Neural progenitor cell (in vitro differentiated cells): ENCODE measurements around the gene CASQ1. TPM values are rescaled to one million over a fixed set of nuclear protein-coding genes. Genes with fewer than 3 reads are reported as not detected.
A peak's percentile ranks its signal among the peaks of the same experiment; 100 is the strongest.

Experiments
- DNase-seq: peaks from one replicate; pipeline ENCODE4 v3.0.0-alpha.2; 2016; ENCODE audit warnings: low spot score
- H2AFZ ChIP-seq: fragments of 200-600 bp; sonication (generic); replicated peaks from 2 replicates; pipeline ENCODE4 v1.6.1; 2016; ENCODE audit warnings: antibody characterized with exemption
- H3F3A ChIP-seq: fragments of 200-600 bp; sonication (generic); 2 replicates; pipeline ENCODE4 v1.6.1; 2016; ENCODE audit warnings: antibody characterized with exemption, low read depth
- H3K27ac ChIP-seq: fragments of 200-600 bp; sonication (generic); 2 replicates; pipeline ENCODE4 v1.5.1; 2016; ENCODE audit warnings: mild to moderate bottlenecking
- H3K27me3 ChIP-seq: fragments of 200-600 bp; sonication (generic); 2 replicates; pipeline ENCODE4 v1.6.1; 2016; ENCODE audit warnings: mild to moderate bottlenecking, moderate library complexity
- H3K36me3 ChIP-seq: fragments of 200-600 bp; sonication (generic); 2 replicates; pipeline ENCODE4 v1.5.1; 2016
- H3K4me1 ChIP-seq: fragments of 200-600 bp; sonication (generic); 2 replicates; pipeline ENCODE4 v1.6.1; 2016; ENCODE audit warnings: mixed run types
- H3K4me2 ChIP-seq: fragments of 200-600 bp; sonication (generic); 2 replicates; pipeline ENCODE4 v1.6.1; 2016
- H3K4me3 ChIP-seq: fragments of 200-600 bp; sonication (generic); 2 replicates; pipeline ENCODE4 v1.5.1; 2016
- H3K79me2 ChIP-seq: fragments of 200-600 bp; sonication (generic); 2 replicates; pipeline ENCODE4 v1.6.1; 2016; ENCODE audit warnings: low read depth
- H3K9ac ChIP-seq: fragments of 200-600 bp; sonication (generic); 2 replicates; pipeline ENCODE4 v1.6.1; 2016
- H3K9me3 ChIP-seq: fragments of 200-600 bp; sonication (generic); 2 replicates; pipeline ENCODE4 v1.5.1; 2016; ENCODE audit warnings: low read depth
- H4K20me1 ChIP-seq: fragments of 200-600 bp; sonication (generic); 2 replicates; pipeline ENCODE4 v1.6.1; 2016; ENCODE audit warnings: low read depth
- H3K27ac Mint-ChIP-seq: 3 replicates; pipeline ENCODE4 v1.8.0; 2021; ENCODE audit warnings: mixed read lengths
- H3K27me3 Mint-ChIP-seq: 2 replicates; pipeline ENCODE4 v1.8.0; 2022; ENCODE audit warnings: low read depth, mild to moderate bottlenecking, inconsistent platforms, moderate library complexity, mixed read lengths; ENCODE audit not compliant: insufficient read depth
- H3K36me3 Mint-ChIP-seq: 3 replicates; pipeline ENCODE4 v1.8.0; 2021; ENCODE audit warnings: mixed read lengths
- H3K4me1 Mint-ChIP-seq: 3 replicates; pipeline ENCODE4 v1.8.0; 2021; ENCODE audit warnings: mixed read lengths
- H3K4me3 Mint-ChIP-seq: 3 replicates; pipeline ENCODE4 v1.8.0; 2021; ENCODE audit warnings: mild to moderate bottlenecking, moderate library complexity, mixed read lengths
- H3K9me3 Mint-ChIP-seq: 3 replicates; pipeline ENCODE4 v1.8.0; 2020; ENCODE audit warnings: mixed read lengths
- EZH2 ChIP-seq: fragments of 200-600 bp; sonication (generic); IDR thresholded peaks from 2 replicates; pipeline ENCODE4 v1.6.1; 2017; ENCODE audit warnings: antibody characterized with exemption, mild to moderate bottlenecking, moderate library complexity
- EZH2phosphoT487 ChIP-seq: fragments of 200-600 bp; sonication (generic); IDR thresholded peaks from 2 replicates; pipeline ENCODE4 v1.6.1; 2017; ENCODE audit warnings: antibody characterized with exemption
- total RNA-seq: library from RNA; depleted of rRNA; stranded (reverse); fragments of >200 nt; gene quantifications from 2 replicates; pipeline ENCODE4 v1.2.3, GENCODE V29; 2015; ENCODE audit warnings: low replicate concordance
- TF ChIP-seq, protein P1 (sequence below): fragments of 200-600 bp; sonication (generic); IDR thresholded peaks from 2 replicates; pipeline ENCODE4 v1.5.1; 2017; ENCODE audit warnings: antibody characterized with exemption, mild to moderate bottlenecking

Gene CASQ1
- total RNA-seq, 1 donor from 2014 or later: not detected

DNA sequence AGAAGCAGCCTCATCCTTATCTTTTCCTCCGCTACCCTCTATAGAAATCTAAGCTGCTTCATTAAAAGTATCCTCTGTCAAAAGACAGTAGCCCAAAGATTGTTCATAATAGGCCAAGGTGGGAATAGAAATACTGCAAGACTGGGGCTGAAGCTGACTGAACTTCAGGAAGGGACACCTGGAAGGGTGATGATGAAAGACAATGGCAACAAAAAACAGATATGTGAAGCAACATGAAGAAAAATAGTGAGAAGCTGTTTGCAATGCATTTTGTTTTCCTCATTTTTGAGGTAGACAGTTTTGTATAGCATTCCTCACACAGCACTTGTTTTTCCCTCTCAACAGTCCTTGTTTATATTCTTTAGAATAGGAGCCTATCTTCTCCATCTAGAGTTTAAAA is 55.1 kb downstream of the CASQ1 start:
- Histone ChIP-seq H3K27ac (no peak overlapping the region), H4K20me1 (peaks cover 60% of the 10 kb centered on the region), H3K9ac (no peak overlapping the region), H3K9me3 (no peaks in the 10 kb centered on the region), H3K27me3 (no peaks in the 10 kb centered on the region), H3K4me3 (no peak overlapping the region), H3K79me2 (peaks cover 80% of the 10 kb centered on the region), H3K4me2 (no peak overlapping the region), H3K4me1 (peaks cover 8% of the 10 kb centered on the region), H3K36me3 (peaks cover 11% of the 10 kb centered on the region), H2AFZ (no peak overlapping the region), H3F3A (no peaks in the 10 kb centered on the region)
- TF ChIP-seq, protein P1, sequence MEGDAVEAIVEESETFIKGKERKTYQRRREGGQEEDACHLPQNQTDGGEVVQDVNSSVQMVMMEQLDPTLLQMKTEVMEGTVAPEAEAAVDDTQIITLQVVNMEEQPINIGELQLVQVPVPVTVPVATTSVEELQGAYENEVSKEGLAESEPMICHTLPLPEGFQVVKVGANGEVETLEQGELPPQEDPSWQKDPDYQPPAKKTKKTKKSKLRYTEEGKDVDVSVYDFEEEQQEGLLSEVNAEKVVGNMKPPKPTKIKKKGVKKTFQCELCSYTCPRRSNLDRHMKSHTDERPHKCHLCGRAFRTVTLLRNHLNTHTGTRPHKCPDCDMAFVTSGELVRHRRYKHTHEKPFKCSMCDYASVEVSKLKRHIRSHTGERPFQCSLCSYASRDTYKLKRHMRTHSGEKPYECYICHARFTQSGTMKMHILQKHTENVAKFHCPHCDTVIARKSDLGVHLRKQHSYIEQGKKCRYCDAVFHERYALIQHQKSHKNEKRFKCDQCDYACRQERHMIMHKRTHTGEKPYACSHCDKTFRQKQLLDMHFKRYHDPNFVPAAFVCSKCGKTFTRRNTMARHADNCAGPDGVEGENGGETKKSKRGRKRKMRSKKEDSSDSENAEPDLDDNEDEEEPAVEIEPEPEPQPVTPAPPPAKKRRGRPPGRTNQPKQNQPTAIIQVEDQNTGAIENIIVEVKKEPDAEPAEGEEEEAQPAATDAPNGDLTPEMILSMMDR: no peak
- TF ChIP-seq EZH2 (no peak), EZH2phosphoT487 (no peak)
- Mint-ChIP-seq H3K27me3 (no peaks in the 10 kb centered on the region), H3K27ac (no peak overlapping the region), H3K4me3 (no peak overlapping the region), H3K4me1 (peaks cover 15% of the 10 kb centered on the region), H3K9me3 (no peaks in the 10 kb centered on the region), H3K36me3 (peaks cover 8% of the 10 kb centered on the region)
- no peak for DNase-seq

DNA sequence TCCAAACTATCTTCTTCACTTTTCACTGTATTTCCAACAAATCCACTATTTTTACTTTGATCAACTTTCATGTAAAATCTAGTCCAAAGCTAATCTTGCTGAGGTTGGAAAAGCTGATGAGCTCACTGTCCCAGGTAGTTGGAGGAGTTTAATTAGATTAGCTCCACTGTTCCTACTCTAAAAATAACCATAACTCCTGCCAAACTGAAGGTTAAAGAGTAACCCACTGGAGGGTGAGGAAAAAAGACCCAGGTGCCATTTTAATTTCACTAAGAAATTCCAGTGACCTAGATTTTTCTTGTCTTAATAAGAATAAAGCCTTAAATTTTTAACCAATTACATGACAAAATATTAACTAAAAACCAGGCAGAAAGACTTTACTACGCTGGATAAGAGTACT is 56.7 kb downstream of the CASQ1 start:
- Mint-ChIP-seq H3K27ac (no peak overlapping the region), H3K4me3 (no peak overlapping the region), H3K4me1 (peaks cover 18% of the 10 kb centered on the region), H3K36me3 (peaks cover 3% of the 10 kb centered on the region), H3K27me3 (no peaks in the 10 kb centered on the region), H3K9me3 (no peaks in the 10 kb centered on the region)
- no peak overlapping the region for H3K4me2 ChIP-seq
- H3K36me3 ChIP-seq: peaks cover 11% of the 10 kb centered on the region
- H2AFZ ChIP-seq: no peak overlapping the region
- H3K9me3 ChIP-seq: no peaks in the 10 kb centered on the region
- peaks cover 8% of the 10 kb centered on the region for H3K4me1 ChIP-seq
- H3K4me3 ChIP-seq: no peak overlapping the region
- H4K20me1 ChIP-seq: peaks cover 71% of the 10 kb centered on the region
- H3K27ac ChIP-seq: peak overlapping the region; percentile 3
- no peak for DNase-seq
- H3K9ac ChIP-seq: no peak overlapping the region
- TF ChIP-seq EZH2: no peak
- TF ChIP-seq EZH2phosphoT487: no peak
- H3F3A ChIP-seq: peaks cover under 1% of the 10 kb centered on the region
- peaks cover 95% of the 10 kb centered on the region for H3K79me2 ChIP-seq
- H3K27me3 ChIP-seq: no peaks in the 10 kb centered on the region

DNA sequence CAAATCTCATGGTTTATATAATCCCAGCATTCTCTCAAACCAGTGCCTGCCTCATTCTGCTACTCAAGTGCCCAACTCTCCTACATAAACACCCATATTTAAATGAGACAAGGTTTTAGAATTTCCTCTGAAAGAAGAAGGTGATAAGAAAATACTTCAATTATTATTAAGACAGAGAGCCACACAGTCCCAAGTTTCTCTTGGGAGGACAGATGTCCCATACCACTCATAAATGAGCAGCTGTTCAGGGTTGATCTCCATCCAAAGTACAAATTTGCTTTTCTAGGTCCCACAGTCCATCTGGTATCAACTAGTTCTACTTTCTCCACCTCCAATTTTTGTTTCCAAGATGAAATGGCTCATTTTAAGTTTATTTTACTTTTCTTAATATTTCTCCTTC is 60.6 kb downstream of the CASQ1 start:
- TF ChIP-seq EZH2phosphoT487 (no peak), EZH2 (no peak)
- TF ChIP-seq, protein P1: no peak
- Histone ChIP-seq H3K9me3 (no peaks in the 10 kb centered on the region), H3K4me1 (peaks cover 5% of the 10 kb centered on the region), H4K20me1 (peaks cover 51% of the 10 kb centered on the region), H3K4me2 (no peak overlapping the region), H3K36me3 (no peaks in the 10 kb centered on the region), H3F3A (peaks cover 15% of the 10 kb centered on the region), H2AFZ (no peak overlapping the region), H3K27ac (no peak overlapping the region), H3K79me2 (peaks cover 89% of the 10 kb centered on the region), H3K4me3 (no peak overlapping the region), H3K9ac (no peak overlapping the region), H3K27me3 (no peaks in the 10 kb centered on the region)
- peaks cover 2% of the 10 kb centered on the region for H3K27me3 Mint-ChIP-seq
- H3K36me3 Mint-ChIP-seq: peaks cover 5% of the 10 kb centered on the region
- H3K9me3 Mint-ChIP-seq: no peaks in the 10 kb centered on the region
- H3K4me3 Mint-ChIP-seq: no peak overlapping the region
- no peak overlapping the region for H3K27ac Mint-ChIP-seq
- DNase-seq: no peak
- peaks cover 12% of the 10 kb centered on the region for H3K4me1 Mint-ChIP-seq

Other genes starting within 250 kb of the CASQ1 start
- 3.3 and 9.1 TPM in 2 replicates for gene IGSF9, start 245.0 kb upstream of the CASQ1 start, total RNA-seq
- not detected in 2 replicates for gene SLAMF9, start 236.3 kb upstream of the CASQ1 start, total RNA-seq
- gene PIGM, start 158.6 kb upstream of the CASQ1 start, total RNA-seq: 4.5 and 7.1 TPM in 2 replicates
- 0.15 TPM in 1 of 2 replicates, not detected in the other for gene KCNJ10, start 120.4 kb upstream of the CASQ1 start, total RNA-seq
- 0.09 TPM in 2 replicates for gene KCNJ9, start 109.0 kb upstream of the CASQ1 start, total RNA-seq
- gene IGSF8, start 92.0 kb upstream of the CASQ1 start, total RNA-seq: 9.4 and 23.4 TPM in 2 replicates
- gene ATP1A2, start 74.8 kb upstream of the CASQ1 start, total RNA-seq: 88.6 and 154 TPM in 2 replicates
- gene ATP1A4, start 39.0 kb upstream of the CASQ1 start, total RNA-seq: 0.17 and 0.62 TPM in 2 replicates
- 39.1 and 63.5 TPM in 2 replicates for gene PEA15, start 14.8 kb downstream of the CASQ1 start, total RNA-seq
- gene DCAF8, start 72.0 kb downstream of the CASQ1 start, total RNA-seq: 105 and 132 TPM in 2 replicates
- gene PEX19, start 94.6 kb downstream of the CASQ1 start, total RNA-seq: 74.6 and 103 TPM in 2 replicates
- gene COPA, start 152.7 kb downstream of the CASQ1 start, total RNA-seq: 82.6 and 83.3 TPM in 2 replicates
- 44.8 and 78.0 TPM in 2 replicates for gene NCSTN, start 152.8 kb downstream of the CASQ1 start, total RNA-seq
- 0.07 and 0.22 TPM in 2 replicates for gene NHLH1, start 176.5 kb downstream of the CASQ1 start, total RNA-seq
- 23.0 and 46.6 TPM in 2 replicates for gene VANGL2, start 210.0 kb downstream of the CASQ1 start, total RNA-seq